Subcutaneous adipose tissue (tissue), 4 donors: ENCODE results near the gene MICALL2. TPM values are rescaled to one million over a fixed set of nuclear protein-coding genes. Genes with fewer than 3 reads are reported as not detected.

Experiments
- CTCF ChIP-seq: fragments of 450-650 bp; IDR thresholded peaks from one replicate; pipeline ENCODE4 v1.5.1; 2016; ENCODE audit warnings: low read depth, mild to moderate bottlenecking, control low read depth, antibody characterized with exemption, moderate library complexity
- total RNA-seq, 4 donors: library from RNA; depleted of rRNA; stranded (reverse); fragments of >200 nt; gene quantifications; one replicate each; pipeline ENCODE4 v1.1.0, GENCODE V29; 2016

The MICALL2 gene
- total RNA-seq, 4 donors from 2014 or later: 1.5 to 5.3 (median 4.1) TPM

- no peak for TF ChIP-seq CTCF
Measured at GRCh38 chr7:1466524-1467271, 7.4 kb upstream of the MICALL2 start.

- no peak for TF ChIP-seq CTCF
Measured at GRCh38 chr7:1464694-1465093, 5.4 kb upstream of the MICALL2 start.

- no peak for TF ChIP-seq CTCF
Measured at GRCh38 chr7:1463676-1464223, 4.5 kb upstream of the MICALL2 start.

GRCh38 chr7:1461646-1462375 lies 2.5 kb upstream of the MICALL2 start:
- TF ChIP-seq CTCF: no peak

GRCh38 chr7:1460821-1461645 lies 1.8 kb upstream of the MICALL2 start:
- no peak for TF ChIP-seq CTCF

GRCh38 chr7:1459920-1460820 lies 900 bp upstream of the MICALL2 start:
- TF ChIP-seq CTCF: no peak
